GM12865 (cell line): ENCODE data around the gene TTC33.
A peak's percentile ranks its signal among the peaks of the same experiment; 100 is the strongest.

ENCODE experiments used
- DNase-seq: peaks from one replicate; pipeline ENCODE4 v3.0.0; 2010; ENCODE audit warnings: low read depth
- H3K4me3 ChIP-seq: 2 replicates; pipeline ENCODE4 v1.5.1; 2011; ENCODE audit warnings: mild to moderate bottlenecking, low read depth, low read length, control low read depth
- TF ChIP-seq, protein P1 (sequence below): IDR thresholded peaks from 2 replicates; pipeline ENCODE4 v1.5.1; 2011; ENCODE audit warnings: low read length, control low read depth, low read depth, inconsistent platforms; ENCODE audit not compliant: insufficient read depth; ENCODE audit errors: missing control alignments

The TTC33 gene

DNA sequence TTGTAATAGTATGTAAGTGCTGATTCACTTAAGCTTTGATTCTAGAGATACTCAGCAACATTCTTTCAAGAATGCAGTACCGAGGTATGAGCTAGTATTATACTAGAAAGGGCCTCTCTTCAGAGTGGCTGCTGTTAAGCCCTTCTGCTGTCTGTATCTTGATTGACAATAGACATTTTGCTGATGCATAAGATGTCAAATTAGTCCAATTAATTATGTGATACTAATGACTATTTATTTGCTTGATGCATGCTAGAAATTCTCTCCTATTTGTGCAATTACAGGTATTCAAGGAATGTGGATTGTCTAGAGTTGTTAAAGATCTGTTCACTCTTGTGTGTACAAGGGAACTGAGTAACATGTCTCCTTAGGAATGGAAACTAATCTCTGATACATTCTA, 168.4 kb downstream of the TTC33 start:
- TF ChIP-seq, protein P1, sequence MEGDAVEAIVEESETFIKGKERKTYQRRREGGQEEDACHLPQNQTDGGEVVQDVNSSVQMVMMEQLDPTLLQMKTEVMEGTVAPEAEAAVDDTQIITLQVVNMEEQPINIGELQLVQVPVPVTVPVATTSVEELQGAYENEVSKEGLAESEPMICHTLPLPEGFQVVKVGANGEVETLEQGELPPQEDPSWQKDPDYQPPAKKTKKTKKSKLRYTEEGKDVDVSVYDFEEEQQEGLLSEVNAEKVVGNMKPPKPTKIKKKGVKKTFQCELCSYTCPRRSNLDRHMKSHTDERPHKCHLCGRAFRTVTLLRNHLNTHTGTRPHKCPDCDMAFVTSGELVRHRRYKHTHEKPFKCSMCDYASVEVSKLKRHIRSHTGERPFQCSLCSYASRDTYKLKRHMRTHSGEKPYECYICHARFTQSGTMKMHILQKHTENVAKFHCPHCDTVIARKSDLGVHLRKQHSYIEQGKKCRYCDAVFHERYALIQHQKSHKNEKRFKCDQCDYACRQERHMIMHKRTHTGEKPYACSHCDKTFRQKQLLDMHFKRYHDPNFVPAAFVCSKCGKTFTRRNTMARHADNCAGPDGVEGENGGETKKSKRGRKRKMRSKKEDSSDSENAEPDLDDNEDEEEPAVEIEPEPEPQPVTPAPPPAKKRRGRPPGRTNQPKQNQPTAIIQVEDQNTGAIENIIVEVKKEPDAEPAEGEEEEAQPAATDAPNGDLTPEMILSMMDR, result no peak
- no peak for DNase-seq

DNA sequence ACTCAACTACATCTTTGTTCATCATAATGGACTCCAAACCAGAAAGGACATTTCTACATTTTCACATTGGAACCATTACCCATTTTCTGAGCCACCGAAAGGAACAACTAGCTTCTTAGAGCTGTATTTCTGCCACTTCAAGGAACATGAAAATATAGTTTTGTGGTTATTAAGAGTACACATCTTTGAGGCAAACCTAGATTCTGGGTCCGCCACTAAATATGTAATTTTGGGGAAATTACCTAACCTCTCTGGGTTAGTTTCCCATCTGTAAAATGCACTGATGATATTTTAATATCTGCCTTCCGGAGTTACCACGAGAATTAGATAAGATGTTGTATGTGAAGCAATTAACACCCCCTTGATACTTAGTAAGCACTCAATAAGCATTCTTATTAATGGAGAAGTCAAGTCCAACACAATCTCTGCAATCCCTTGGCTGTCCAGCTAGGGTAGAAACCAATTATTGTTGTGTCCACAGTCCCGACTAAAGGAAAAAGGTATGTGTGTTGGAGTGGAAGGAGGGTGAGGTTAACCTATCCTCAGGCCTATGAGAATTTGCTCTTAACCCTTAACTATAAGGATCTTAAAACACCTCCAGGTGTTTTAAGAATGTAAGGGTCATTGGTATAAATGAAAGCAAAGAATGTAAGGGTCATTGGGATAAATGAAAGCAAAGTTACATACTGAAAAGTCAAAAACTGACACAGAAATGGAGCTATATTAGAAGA, 170.1 kb downstream of the TTC33 start:
- TF ChIP-seq, protein P1, result no peak
- no peak for DNase-seq
- no peak overlapping the region for H3K4me3 ChIP-seq

More for the DNA sequence above, 168.4 kb downstream of the TTC33 start:
- H3K4me3 ChIP-seq, result no peak overlapping the region

DNA sequence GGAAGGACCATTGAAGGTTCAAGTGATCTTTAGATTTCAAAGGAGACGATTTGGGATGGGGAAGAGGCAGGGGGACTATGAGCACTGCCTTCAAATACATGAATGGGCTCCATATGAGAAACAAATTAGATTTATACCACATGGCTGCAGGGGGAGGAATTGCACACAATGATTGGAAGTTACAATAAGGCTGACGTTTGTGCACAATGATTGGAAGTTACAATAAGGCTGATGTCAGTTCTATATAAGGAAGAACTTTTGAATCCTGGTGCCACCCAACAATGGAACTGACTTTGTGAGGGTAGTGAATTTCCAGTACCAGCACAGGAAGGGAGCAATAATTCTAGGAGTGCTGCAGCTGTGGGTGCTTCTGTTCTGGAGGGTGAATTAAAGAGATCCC, 171.7 kb downstream of the TTC33 start:
- TF ChIP-seq, protein P1, result no peak
- DNase-seq, result no peak
- H3K4me3 ChIP-seq, result no peak overlapping the region

DNA sequence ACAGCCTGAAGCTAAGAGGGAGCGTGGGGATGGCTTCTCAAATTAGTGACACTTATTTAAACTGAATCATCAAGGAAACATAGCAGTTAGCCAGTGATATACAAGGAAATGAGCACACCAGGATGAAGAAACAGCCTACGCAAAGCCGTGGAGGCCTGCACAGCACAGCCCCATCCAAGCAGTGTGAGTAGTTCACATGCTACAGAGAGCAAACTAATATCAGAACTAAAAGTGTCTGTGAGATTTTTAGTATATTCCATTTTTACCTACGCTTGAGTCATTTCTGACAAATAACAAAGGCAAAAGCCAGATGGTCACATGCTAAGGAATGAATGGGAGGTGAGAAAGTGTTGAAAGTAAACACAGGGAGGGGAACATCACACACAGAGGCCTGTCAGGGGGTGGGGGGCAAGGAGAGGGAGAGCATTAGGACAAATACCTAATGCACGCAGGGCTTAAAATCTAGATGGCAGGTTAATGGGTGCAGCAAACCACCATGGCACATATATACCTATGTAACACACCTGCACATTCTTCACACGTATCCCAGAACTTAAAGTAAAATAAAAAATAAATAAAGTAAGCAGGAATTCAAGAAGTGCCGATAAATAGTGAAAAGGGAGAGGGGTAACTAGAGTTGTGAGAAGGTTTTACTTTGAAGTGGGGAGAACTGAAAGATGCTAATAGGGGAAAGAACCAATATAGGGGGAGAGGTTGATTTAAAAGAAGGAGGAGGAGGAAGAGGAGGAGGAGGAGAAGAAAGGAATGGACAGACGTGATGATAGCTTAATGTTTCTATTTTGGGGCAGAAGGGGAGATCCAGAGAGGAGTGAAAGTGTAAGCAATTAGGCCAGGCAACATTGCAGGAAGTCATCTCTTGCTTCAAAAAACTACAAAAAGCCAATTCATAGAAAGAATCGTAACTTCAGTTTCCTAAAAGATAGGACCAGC, 177.0 kb downstream of the TTC33 start:
- DNase-seq, result peak; percentile 78
- TF ChIP-seq, protein P1, result no peak
- H3K4me3 ChIP-seq, result no peak overlapping the region

DNA sequence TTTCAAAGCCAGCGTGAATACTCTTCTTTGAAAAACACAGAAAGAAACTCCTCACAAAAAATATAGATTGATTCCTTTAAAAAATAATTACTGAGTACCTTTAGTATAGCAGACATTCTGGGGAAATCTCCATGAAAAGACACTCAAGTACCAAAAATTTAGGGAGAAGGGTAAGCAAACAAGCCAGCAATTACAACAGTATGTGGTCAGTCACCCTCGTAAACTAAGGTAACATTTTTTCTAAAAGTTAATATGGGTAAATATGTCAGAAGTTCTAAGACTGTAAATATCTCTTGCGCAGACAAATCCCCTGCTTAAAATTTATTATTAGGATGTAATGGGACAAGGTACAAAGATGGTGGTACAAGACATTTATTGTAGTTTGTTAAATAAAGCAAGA, 178.0 kb downstream of the TTC33 start:
- no peak overlapping the region for H3K4me3 ChIP-seq
- DNase-seq, result no peak
- TF ChIP-seq, protein P1, result no peak

DNA sequence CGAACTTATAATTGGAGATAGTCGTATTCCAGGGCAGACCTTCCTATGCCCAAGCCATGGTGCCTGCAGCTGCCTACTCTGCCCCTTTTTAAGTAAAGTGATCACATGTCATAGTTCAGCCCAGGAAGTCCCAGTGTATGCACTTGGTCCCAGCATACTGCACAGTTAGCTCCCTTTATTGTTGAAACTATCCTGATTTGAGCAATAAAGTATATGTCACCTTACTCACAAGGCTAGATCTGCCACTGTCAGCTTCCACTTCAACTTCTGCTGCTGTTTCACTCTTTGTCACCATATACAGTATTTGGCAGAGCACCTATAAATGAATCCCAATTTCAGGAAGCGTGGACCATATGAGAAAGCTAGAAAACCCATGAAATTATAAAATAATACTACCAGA, 179.8 kb downstream of the TTC33 start:
- DNase-seq, result no peak
- TF ChIP-seq, protein P1, result no peak
- H3K4me3 ChIP-seq, result no peak overlapping the region
